Dendritic cell treated with granulocyte-macrophage colony-stimulating factor and Interleukin-4, amounts not matched to agents 40 ng/mL and 50 ng/mL, for 4 days (primary cell): ENCODE data around the gene DYNC2LI1.

Experiments used
- H3K27ac Mint-ChIP-seq: one replicate; pipeline ENCODE4 v1.8.0; 2022; ENCODE audit warnings: mild to moderate bottlenecking, mixed read lengths
- H3K27me3 Mint-ChIP-seq: one replicate; pipeline ENCODE4 v1.8.0; 2022; ENCODE audit warnings: mild to moderate bottlenecking, mixed read lengths
- H3K36me3 Mint-ChIP-seq: one replicate; pipeline ENCODE4 v1.8.0; 2022; ENCODE audit warnings: low read depth, mixed read lengths
- H3K4me1 Mint-ChIP-seq: one replicate; pipeline ENCODE4 v1.8.0; 2022; ENCODE audit warnings: low read depth, mixed read lengths
- H3K4me3 Mint-ChIP-seq: one replicate; pipeline ENCODE4 v1.8.0; 2022; ENCODE audit warnings: mild to moderate bottlenecking, moderate library complexity, mixed read lengths
- H3K9me3 Mint-ChIP-seq: one replicate; pipeline ENCODE4 v1.8.0; 2022; ENCODE audit warnings: mixed read lengths
- intact Hi-C: fragments of 100-400 bp; cut with micrococcal nuclease; formaldehyde crosslinking; loops from one replicate; pipeline ENCODE4 v1.15.0; 2022

The DYNC2LI1 gene

GRCh38 chr2:43837831-43838559, 64.2 kb downstream of the DYNC2LI1 start:
- Mint-ChIP-seq H3K4me1 (no peaks in the 10 kb centered on the region), H3K36me3 (no peaks in the 10 kb centered on the region), H3K27me3 (peaks cover 9% of the 10 kb centered on the region), H3K9me3 (no peaks in the 10 kb centered on the region), H3K27ac (no peak overlapping the region), H3K4me3 (no peak overlapping the region)
- intact Hi-C loops: no loop called here

GRCh38 chr2:43838560-43839267, 64.9 kb downstream of the DYNC2LI1 start, which contains the start of the genes ABCG5 and ABCG8:
TSS of gene ABCG5 (minus strand) at chr2:43838839. CDS start at chr2:43838679, 160 bp downstream.
TSS of gene ABCG8 (plus strand) at chr2:43838971. CDS start at chr2:43839054, 83 bp downstream.
- H3K9me3 Mint-ChIP-seq: no peaks in the 10 kb centered on the region
- H3K4me1 Mint-ChIP-seq: no peaks in the 10 kb centered on the region
- peaks cover 7% of the 10 kb centered on the region for H3K27me3 Mint-ChIP-seq
- H3K36me3 Mint-ChIP-seq: no peaks in the 10 kb centered on the region
- H3K4me3 Mint-ChIP-seq: no peak within 1 kb of the TSS
- no peak within 1 kb of the TSS for H3K27ac Mint-ChIP-seq
- intact Hi-C loops: no loop called here

GRCh38 chr2:43839776-43840564, 66.1 kb downstream of the DYNC2LI1 start:
- Mint-ChIP-seq H3K9me3 (no peaks in the 10 kb centered on the region), H3K4me3 (no peak overlapping the region), H3K27ac (no peak overlapping the region), H3K27me3 (peaks cover 5% of the 10 kb centered on the region), H3K36me3 (no peaks in the 10 kb centered on the region), H3K4me1 (no peaks in the 10 kb centered on the region)
- intact Hi-C loops: no loop called here

- intact Hi-C loops: no loop called here
- H3K4me3 Mint-ChIP-seq: no peak overlapping the region
- H3K9me3 Mint-ChIP-seq: no peaks in the 10 kb centered on the region
- H3K27ac Mint-ChIP-seq: no peak overlapping the region
- H3K4me1 Mint-ChIP-seq: no peaks in the 10 kb centered on the region
- no peaks in the 10 kb centered on the region for H3K36me3 Mint-ChIP-seq
- peaks cover 4% of the 10 kb centered on the region for H3K27me3 Mint-ChIP-seq
Observed at GRCh38 chr2:43840965-43841364, 67.1 kb downstream of the DYNC2LI1 start.

- intact Hi-C loops: no loop called here
- Mint-ChIP-seq H3K9me3 (no peaks in the 10 kb centered on the region), H3K4me1 (no peaks in the 10 kb centered on the region), H3K36me3 (no peaks in the 10 kb centered on the region), H3K4me3 (no peak overlapping the region), H3K27me3 (peaks cover 1% of the 10 kb centered on the region), H3K27ac (no peak overlapping the region)
Observed at GRCh38 chr2:43841949-43842865, 68.4 kb downstream of the DYNC2LI1 start.

GRCh38 chr2:43842866-43843226, 69.0 kb downstream of the DYNC2LI1 start:
- H3K27me3 Mint-ChIP-seq: peaks cover 2% of the 10 kb centered on the region
- intact Hi-C loops: no loop called here
- H3K4me3 Mint-ChIP-seq: no peak overlapping the region
- no peaks in the 10 kb centered on the region for H3K9me3 Mint-ChIP-seq
- H3K4me1 Mint-ChIP-seq: no peaks in the 10 kb centered on the region
- H3K27ac Mint-ChIP-seq: no peak overlapping the region
- H3K36me3 Mint-ChIP-seq: no peaks in the 10 kb centered on the region

- no peak overlapping the region for H3K4me3 Mint-ChIP-seq
- no peaks in the 10 kb centered on the region for H3K36me3 Mint-ChIP-seq
Observed at GRCh38 chr2:43845181-43845580, 71.3 kb downstream of the DYNC2LI1 start.

GRCh38 chr2:43846140-43846793, 72.4 kb downstream of the DYNC2LI1 start:
- Mint-ChIP-seq H3K36me3 (no peaks in the 10 kb centered on the region), H3K27ac (no peak overlapping the region), H3K4me1 (no peaks in the 10 kb centered on the region), H3K9me3 (no peaks in the 10 kb centered on the region), H3K27me3 (peaks cover 2% of the 10 kb centered on the region), H3K4me3 (no peak overlapping the region)
- intact Hi-C loops: no loop called here

More at GRCh38 chr2:43845181-43845580, 71.3 kb downstream of the DYNC2LI1 start:
- Mint-ChIP-seq H3K27me3 (peaks cover 2% of the 10 kb centered on the region), H3K27ac (no peak overlapping the region), H3K9me3 (no peaks in the 10 kb centered on the region), H3K4me1 (no peaks in the 10 kb centered on the region)
- intact Hi-C loops: no loop called here

GRCh38 chr2:43848214-43848613, 74.4 kb downstream of the DYNC2LI1 start:
- intact Hi-C loops: no loop called here
- Mint-ChIP-seq H3K27me3 (peaks cover 2% of the 10 kb centered on the region), H3K9me3 (no peaks in the 10 kb centered on the region), H3K27ac (no peak overlapping the region), H3K4me1 (no peaks in the 10 kb centered on the region), H3K4me3 (no peak overlapping the region), H3K36me3 (no peaks in the 10 kb centered on the region)

GRCh38 chr2:43851011-43851980, 77.5 kb downstream of the DYNC2LI1 start:
- no peak overlapping the region for H3K27ac Mint-ChIP-seq
- H3K27me3 Mint-ChIP-seq: peaks cover 11% of the 10 kb centered on the region
- no peak overlapping the region for H3K4me3 Mint-ChIP-seq
- intact Hi-C loops: no loop called here
- no peaks in the 10 kb centered on the region for H3K4me1 Mint-ChIP-seq
- H3K36me3 Mint-ChIP-seq: no peaks in the 10 kb centered on the region
- H3K9me3 Mint-ChIP-seq: no peaks in the 10 kb centered on the region

- Mint-ChIP-seq H3K27me3 (peaks cover 15% of the 10 kb centered on the region), H3K4me1 (no peaks in the 10 kb centered on the region)
- intact Hi-C loops: no loop called here
Observed at GRCh38 chr2:43852196-43852730, 78.4 kb downstream of the DYNC2LI1 start.

More at GRCh38 chr2:43852196-43852730, 78.4 kb downstream of the DYNC2LI1 start:
- H3K9me3 Mint-ChIP-seq: no peaks in the 10 kb centered on the region
- no peak overlapping the region for H3K4me3 Mint-ChIP-seq
- no peak overlapping the region for H3K27ac Mint-ChIP-seq
- no peaks in the 10 kb centered on the region for H3K36me3 Mint-ChIP-seq
